HepG2 (cell line): ENCODE measurements around the gene CYSTM1. TPM values are rescaled to one million over a fixed set of nuclear protein-coding genes. Genes with fewer than 3 reads are reported as not detected.

ENCODE experiments used
- ATAC-seq: fragments of 200-7000 bp; cut with Tn5 transposase; 3 replicates; pipeline ENCODE4 v1.9.1; 2020; ENCODE audit warnings: mild to moderate bottlenecking, moderate library complexity
- BruUV-seq: library from RNA; stranded (reverse); fragments of 400-500 nt; replicated peaks from 2 replicates; lab custom pipeline; 2021; lab: Mats Ljungman, UMichigan
- CTCF ChIA-PET: fragments of 300-600 bp; formaldehyde crosslinking; extraction: SDS; loops from one replicate; lab custom pipeline; 2021; ENCODE audit warnings: low total read pairs, inconsistent platforms, low intra/inter-chr PET ratio; lab: Yijun Ruan, JAX
- POLR2A ChIA-PET: fragments of 350-600 bp; sonication (Branson Sonifier 250); formaldehyde crosslinking; loops from one replicate; lab custom pipeline; 2020; ENCODE audit warnings: antibody characterized with exemption, inconsistent platforms; lab: Yijun Ruan, JAX
- DNase-seq: peaks from one replicate; pipeline ENCODE4 v3.0.0-alpha.2; 2015; ENCODE audit warnings: low spot score
- FAIRE-seq: peaks from 3 replicates; lab custom pipeline; 2011; peaks lifted over from hg19 to GRCh38; lab: Jason Lieb, UNC
- H2AFZ ChIP-seq: one replicate; pipeline ENCODE4 v1.6.1; 2011; ENCODE audit warnings: low read length, inconsistent platforms
- H3K27ac ChIP-seq: fragments of 300-600 bp; 3 replicates; pipeline ENCODE4 v1.8.0; 2011; ENCODE audit warnings: mixed run types, mild to moderate bottlenecking, mixed read lengths, low read length, inconsistent platforms; ENCODE audit not compliant: insufficient read depth; ENCODE audit errors: extremely low read length
- H3K27me3 ChIP-seq, 2 experiments: fragments of 200-600 bp in 1 of 2; 2 replicates in 1 of 2; 3 replicates in 1 of 2; pipeline versions ENCODE4 v1.6.0 to v1.8.0; 2011; ENCODE audit warnings: low read length in 2 of 2, mild to moderate bottlenecking in 2 of 2, moderate library complexity in 2 of 2, inconsistent platforms in 1 of 2; ENCODE audit not compliant: insufficient read depth in 2 of 2, control insufficient read depth in 1 of 2
- H3K36me3 ChIP-seq, 2 experiments: fragments of 200-600 bp in 1 of 2; replicated peaks in 1 of 2; 2 replicates in 1 of 2; 3 replicates in 1 of 2; pipeline versions ENCODE4 v1.5.1 to v1.8.0; 2011; ENCODE audit warnings: low read length in 2 of 2, inconsistent platforms in 1 of 2; ENCODE audit not compliant: insufficient read depth in 2 of 2, control insufficient read depth in 1 of 2
- H3K4me1 ChIP-seq: 2 replicates; pipeline ENCODE4 v1.5.1; 2012; ENCODE audit warnings: low read length, inconsistent platforms; ENCODE audit not compliant: insufficient read depth
- H3K4me2 ChIP-seq: 2 replicates; pipeline ENCODE4 v1.6.0; 2011; ENCODE audit warnings: low read depth, low read length, inconsistent platforms
- H3K4me3 ChIP-seq, 3 experiments: fragments of 200-600 bp in 1 of 3; sonication (generic), shearing (Covaris generic) in 1 of 3; replicated peaks in 1 of 3; 2 replicates each; pipeline ENCODE4 v1.5.1; 2011 to 2016; ENCODE audit warnings: low read length in 3 of 3, inconsistent platforms in 2 of 3, low read depth in 2 of 3, mild to moderate bottlenecking in 2 of 3, control low read depth in 1 of 3, mixed read lengths in 1 of 3; ENCODE audit not compliant: insufficient read depth in 1 of 3
- H3K79me2 ChIP-seq: one replicate; pipeline ENCODE4 v1.6.1; 2011; ENCODE audit warnings: low read length, inconsistent platforms; ENCODE audit not compliant: insufficient read depth
- H3K9ac ChIP-seq: 2 replicates; pipeline ENCODE4 v1.6.0; 2011; ENCODE audit warnings: mild to moderate bottlenecking, low read depth, low read length, inconsistent platforms; ENCODE audit not compliant: insufficient read depth
- H3K9me3 ChIP-seq: 2 replicates; pipeline ENCODE4 v1.5.1; 2012; ENCODE audit warnings: mild to moderate bottlenecking, low read length
- H4K20me1 ChIP-seq: 2 replicates; pipeline ENCODE4 v1.6.0; 2011; ENCODE audit warnings: inconsistent platforms, mild to moderate bottlenecking, low read length, moderate library complexity; ENCODE audit not compliant: insufficient read depth
- CEBPB ChIP-seq: IDR thresholded peaks from 2 replicates; pipeline ENCODE4 v1.6.1; 2011; ENCODE audit warnings: low read depth, low read length, improper control_type of control experiment, borderline replicate concordance
- CEBPG ChIP-seq: IDR thresholded peaks from 2 replicates; pipeline ENCODE4 v1.6.1; 2016
- DMAP1 ChIP-seq: IDR thresholded peaks from 2 replicates; pipeline ENCODE4 v1.6.1; 2016
- GABPA ChIP-seq, 2 experiments: IDR thresholded peaks; 2 replicates each; pipeline ENCODE4 v1.6.1; 2011 to 2016; ENCODE audit warnings: low read depth in 2 of 2, low read length in 1 of 2, missing biosample characterization in 1 of 2, missing genetic modification characterization in 1 of 2
- REPIN1 ChIP-seq: sonication (generic); formaldehyde crosslinking; IDR thresholded peaks from 2 replicates; pipeline ENCODE4 v1.8.0; 2022; ENCODE audit warnings: missing genetic modification reagents, low read depth, mild to moderate bottlenecking, borderline replicate concordance
- SALL1 ChIP-seq: sonication (generic); formaldehyde crosslinking; IDR thresholded peaks from 2 replicates; pipeline ENCODE4 v1.8.0; 2022; ENCODE audit warnings: mild to moderate bottlenecking, missing genetic modification reagents
- ZHX2 ChIP-seq, 2 experiments: sonication (generic) in 1 of 2; formaldehyde crosslinking in 1 of 2; IDR thresholded peaks; 2 replicates each; pipeline versions ENCODE4 v1.6.1 to v1.9.0; 2014 to 2022; ENCODE audit warnings: antibody characterized with exemption in 1 of 2, borderline replicate concordance in 1 of 2, inconsistent platforms in 1 of 2, low read depth in 1 of 2, missing genetic modification reagents in 1 of 2
- ZNF207 ChIP-seq: fragments of 450-650 bp; IDR thresholded peaks from 2 replicates; pipeline ENCODE4 v1.6.1; 2016; ENCODE audit warnings: antibody characterized with exemption, borderline replicate concordance
- ZNF234 ChIP-seq: sonication (generic); formaldehyde crosslinking; conservative IDR thresholded peaks from 2 replicates; pipeline ENCODE4 v1.5.1; 2020; ENCODE audit warnings: mild to moderate bottlenecking, missing genetic modification reagents
- ZNF510 ChIP-seq: sonication (generic); formaldehyde crosslinking; IDR thresholded peaks from 2 replicates; pipeline ENCODE4 v1.4.0; 2020; ENCODE audit warnings: low read depth, mild to moderate bottlenecking, missing genetic modification reagents
- ZNF512 ChIP-seq: sonication (generic); formaldehyde crosslinking; IDR thresholded peaks from 2 replicates; pipeline ENCODE4 v1.4.0; 2020; ENCODE audit warnings: mild to moderate bottlenecking, missing genetic modification reagents
- ZNF773 ChIP-seq: sonication (generic); formaldehyde crosslinking; IDR thresholded peaks from 2 replicates; pipeline ENCODE4 v1.4.0; 2020; ENCODE audit warnings: missing genetic modification reagents, borderline replicate concordance
- WGBS: methylation state at CpG from one replicate; pipeline ENCODE4 v1.1.6; 2017; ENCODE audit warnings: low lambda C conversion rate; 5-methylcytosine and 5-hydroxymethylcytosine counted together
- in situ Hi-C: cut with HindIII; loops from 2 replicates; pipeline ENCODE4 v1.10.0; 2017; ENCODE audit warnings: low pct_unique_long_range_greater_than_20kb; ENCODE audit not compliant: extremely low pct_ligation_motif_present
- intact Hi-C: fragments of 100-400 bp; cut with micrococcal nuclease; formaldehyde crosslinking; loops from one replicate; pipeline ENCODE4 v1.10.0; 2022; ENCODE audit not compliant: unreplicated experiment
- polyA plus RNA-seq, 8 experiments: library from polyadenylated mRNA; depleted of rRNA in 3 of 8; stranded (reverse) in 7 of 8; unstranded in 1 of 8; fragments of >200 nt; fragmentation: Illumina TruSeq in 4 of 8; extraction: Trizol in 4 of 8; gene quantifications; 2 replicates each; pipeline versions ENCODE4 v1.2.1 to v1.2.3, GENCODE V29; 2011 to 2016; ENCODE audit warnings: low read depth in 4 of 8, missing spikeins in 1 of 8, mixed read lengths in 1 of 8; ENCODE audit not compliant: insufficient read depth in 1 of 8
- total RNA-seq, 5 experiments: library from RNA; depleted of rRNA; stranded (reverse); fragments of >200 nt; fragmentation: Illumina TruSeq; extraction: Trizol; gene quantifications; 2 replicates each; pipeline ENCODE4 v1.2.3, GENCODE V29; 2016; ENCODE audit warnings: low read depth in 1 of 5
- TF ChIP-seq, protein P1 (sequence below): sonication (generic); formaldehyde crosslinking; IDR thresholded peaks from 2 replicates; pipeline ENCODE4 v1.8.0; 2023; ENCODE audit warnings: mild to moderate bottlenecking, missing genetic modification reagents

The CYSTM1 gene
- total and polyA plus RNA-seq, 2 of the 13 experiments (the other 11 are each of a cell fraction or from before 2014, with no cell fraction given) = 40.0 to 73.4 TPM

- no peak overlapping the region for H3K9ac ChIP-seq
- POLR2A ChIA-PET = no interaction called here
- peak; percentile 52 for ATAC-seq
- 0 out of 2 replicates have a peak, but pooled peaks have one; percentile 29 for TF ChIP-seq CEBPG (CRISPR knock-in tag)
- no peak for TF ChIP-seq ZNF234 (CRISPR knock-in tag)
- no peak for TF ChIP-seq ZNF512
- peak; percentile 80; the same call in 1 of the 2 replicates for TF ChIP-seq CEBPB
- no peak for TF ChIP-seq ZHX2 (IDR thresholded peaks at IDR 0.05; ENCODE audit: low read depth)
- TF ChIP-seq ZHX2 (CRISPR knock-in tag; IDR thresholded peaks at IDR 0.05; ENCODE audit: borderline replicate concordance) = no peak
- TF ChIP-seq ZNF773 (CRISPR knock-in tag) = no peak
- no peak for TF ChIP-seq DMAP1
- no peak for TF ChIP-seq GABPA (IDR thresholded peaks at IDR 0.05; ENCODE audit: low read depth, low read length)
- no peak for TF ChIP-seq GABPA (CRISPR knock-in tag; IDR thresholded peaks at IDR 0.05; ENCODE audit: low read depth)
- TF ChIP-seq SALL1 (CRISPR knock-in tag) = 0 out of 2 replicates have a peak, but pooled peaks have one; percentile 17
- TF ChIP-seq ZNF207 = no peak
- TF ChIP-seq, protein P1, sequence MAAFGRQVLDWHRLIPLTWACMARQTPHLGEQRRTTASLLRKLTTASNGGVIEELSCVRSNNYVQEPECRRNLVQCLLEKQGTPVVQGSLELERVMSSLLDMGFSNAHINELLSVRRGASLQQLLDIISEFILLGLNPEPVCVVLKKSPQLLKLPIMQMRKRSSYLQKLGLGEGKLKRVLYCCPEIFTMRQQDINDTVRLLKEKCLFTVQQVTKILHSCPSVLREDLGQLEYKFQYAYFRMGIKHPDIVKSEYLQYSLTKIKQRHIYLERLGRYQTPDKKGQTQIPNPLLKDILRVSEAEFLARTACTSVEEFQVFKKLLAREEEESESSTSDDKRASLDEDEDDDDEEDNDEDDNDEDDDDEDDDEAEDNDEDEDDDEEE (CRISPR knock-in tag) = no peak
- TF ChIP-seq REPIN1 (CRISPR knock-in tag) = no peak
- no peak for TF ChIP-seq ZNF510
Measured at GRCh38 chr5:140235791-140236551, 61.0 kb downstream of the CYSTM1 start.

More at GRCh38 chr5:140235791-140236551, 61.0 kb downstream of the CYSTM1 start:
- Histone ChIP-seq H3K9me3 (no peaks in the 10 kb centered on the region), H2AFZ (no peak overlapping the region), H3K27ac (peak overlapping the region; percentile 19), H3K36me3 (no peaks in the 10 kb centered on the region; a peak in 1 of 5 replicates), H3K27me3 (no peaks in the 10 kb centered on the region), H4K20me1 (no peaks in the 10 kb centered on the region), H3K79me2 (peaks cover 3% of the 10 kb centered on the region), H3K4me1 (peaks cover 46% of the 10 kb centered on the region), H3K4me3 (no peak overlapping the region), H3K4me2 (0 out of 2 replicates have a peak overlapping the region, but pooled peaks have one; percentile 20)
- in situ Hi-C loops = no loop called here
- no TSS peak for BruUV-seq
- WGBS = 32% methylated on average over 11 of the region's 11 CpGs
- CTCF ChIA-PET = no interaction called here
- DNase-seq (peak; percentile 48), FAIRE-seq (peak; percentile 71)
- intact Hi-C loops = no loop called here
